ENCODE data around the gene PLXDC2. TPM values are rescaled to one million over a fixed set of nuclear protein-coding genes. Genes with fewer than 3 reads are reported as not detected.

Gene PLXDC2
- total RNA-seq, 1 experiment from 2014 or later, result not detected

- peaks cover 5% of the 10 kb centered on the region for H3K9me3 Mint-ChIP-seq (ENCODE audit: low read depth, unreplicated experiment)
- TF ChIP-seq CTCF (IDR thresholded peaks at IDR 0.05; ENCODE audit: unreplicated experiment), result no peak
- DNase-seq, result no peak
- intact Hi-C loops (cut with micrococcal nuclease; ENCODE audit: unreplicated experiment), result no loop called here
- no peak overlapping the region for H3K27ac Mint-ChIP-seq (ENCODE audit: unreplicated experiment)
- no peak overlapping the region for H3K4me3 Mint-ChIP-seq (ENCODE audit: low read depth, unreplicated experiment)
- H3K27me3 Mint-ChIP-seq (ENCODE audit: unreplicated experiment), result no peaks in the 10 kb centered on the region
- H3K4me1 Mint-ChIP-seq (ENCODE audit: low read depth, unreplicated experiment), result no peaks in the 10 kb centered on the region
- no TSS peak for BruUV-seq (replicated peaks)
- H3K36me3 Mint-ChIP-seq (ENCODE audit: insufficient read depth, unreplicated experiment), result no peaks in the 10 kb centered on the region
- CTCF ChIA-PET, result no interaction called here
Measured at GRCh38 chr10:20234579-20234978, 418.3 kb downstream of the PLXDC2 start.

- Mint-ChIP-seq H3K4me3 (ENCODE audit: low read depth, unreplicated experiment) (no peak overlapping the region), H3K27ac (ENCODE audit: unreplicated experiment) (no peak overlapping the region), H3K4me1 (ENCODE audit: low read depth, unreplicated experiment) (no peaks in the 10 kb centered on the region), H3K27me3 (ENCODE audit: unreplicated experiment) (no peaks in the 10 kb centered on the region), H3K9me3 (ENCODE audit: low read depth, unreplicated experiment) (peaks cover 10% of the 10 kb centered on the region), H3K36me3 (ENCODE audit: insufficient read depth, unreplicated experiment) (no peaks in the 10 kb centered on the region)
- no peak for TF ChIP-seq CTCF (IDR thresholded peaks at IDR 0.05; ENCODE audit: unreplicated experiment)
- DNase-seq, result no peak
- no TSS peak for BruUV-seq (replicated peaks)
- intact Hi-C loops (cut with micrococcal nuclease; ENCODE audit: unreplicated experiment), result no loop called here
- CTCF ChIA-PET, result no interaction called here
Measured at GRCh38 chr10:20237091-20237570, 420.9 kb downstream of the PLXDC2 start.

- Mint-ChIP-seq H3K9me3 (ENCODE audit: low read depth, unreplicated experiment) (peaks cover 9% of the 10 kb centered on the region), H3K36me3 (ENCODE audit: insufficient read depth, unreplicated experiment) (no peaks in the 10 kb centered on the region), H3K4me1 (ENCODE audit: low read depth, unreplicated experiment) (no peaks in the 10 kb centered on the region), H3K27me3 (ENCODE audit: unreplicated experiment) (no peaks in the 10 kb centered on the region), H3K27ac (ENCODE audit: unreplicated experiment) (no peak overlapping the region), H3K4me3 (ENCODE audit: low read depth, unreplicated experiment) (no peak overlapping the region)
- CTCF ChIA-PET, result no interaction called here
- DNase-seq, result no peak
- intact Hi-C loops (cut with micrococcal nuclease; ENCODE audit: unreplicated experiment), result no loop called here
- no TSS peak for BruUV-seq (replicated peaks)
- TF ChIP-seq CTCF (IDR thresholded peaks at IDR 0.05; ENCODE audit: unreplicated experiment), result no peak
Measured at GRCh38 chr10:20237586-20237985, 421.4 kb downstream of the PLXDC2 start.

- no TSS peak for BruUV-seq (replicated peaks)
- DNase-seq, result no peak
- Mint-ChIP-seq H3K27ac (ENCODE audit: unreplicated experiment) (no peak overlapping the region), H3K36me3 (ENCODE audit: insufficient read depth, unreplicated experiment) (no peaks in the 10 kb centered on the region), H3K9me3 (ENCODE audit: low read depth, unreplicated experiment) (peaks cover 11% of the 10 kb centered on the region), H3K4me3 (ENCODE audit: low read depth, unreplicated experiment) (no peak overlapping the region), H3K4me1 (ENCODE audit: low read depth, unreplicated experiment) (no peaks in the 10 kb centered on the region), H3K27me3 (ENCODE audit: unreplicated experiment) (no peaks in the 10 kb centered on the region)
- CTCF ChIA-PET, result no interaction called here
- intact Hi-C loops (cut with micrococcal nuclease; ENCODE audit: unreplicated experiment), result no loop called here
- no peak for TF ChIP-seq CTCF (IDR thresholded peaks at IDR 0.05; ENCODE audit: unreplicated experiment)
Measured at GRCh38 chr10:20240643-20241042, 424.4 kb downstream of the PLXDC2 start.

Measured in Calu3 (cell line).